ENCODE results near the gene DPYSL3.

- TF ChIP-seq CTCF (IDR thresholded peaks at IDR 0.05; ENCODE audit: insufficient read depth, low read length) (no peak), POLR2AphosphoS5 (IDR thresholded peaks at IDR 0.05; ENCODE audit: low read depth) (no peak)
Measured at GRCh38 chr5:147349241-147349640, 160.6 kb downstream of the DPYSL3 start.
